Measurements from ENCODE around the gene AP3B1. TPM values are rescaled to one million over a fixed set of nuclear protein-coding genes. Genes with fewer than 3 reads are reported as not detected.

AP3B1 gene
- total RNA-seq, 1 donor from 2014 or later: 40.0 TPM

DNA sequence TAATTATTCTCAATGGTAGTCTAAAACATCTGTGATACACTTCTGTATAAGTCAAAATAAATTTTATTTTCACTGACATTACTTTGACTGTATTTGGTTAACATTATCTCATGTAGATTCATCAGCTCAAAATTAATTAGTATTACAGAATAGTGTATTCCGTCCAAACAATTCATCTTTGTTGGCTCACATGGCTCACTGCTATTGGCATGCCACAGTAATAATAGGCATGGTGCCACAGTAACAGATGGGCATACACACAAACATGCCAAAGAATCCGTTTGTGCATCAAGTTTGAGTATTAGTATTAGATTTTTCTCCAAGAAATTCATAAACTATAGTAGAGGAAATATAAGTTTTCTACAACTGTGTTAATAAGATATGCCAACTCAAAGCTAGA lies 14.2 kb downstream of the AP3B1 start:
- H3K4me1 ChIP-seq: no peaks in the 10 kb centered on the region
- TF ChIP-seq CTCF (IDR thresholded peaks at IDR 0.05): no peak
- intact Hi-C loops (cut with DNase I): no loop called here
- no peaks in the 10 kb centered on the region for H3K9me3 ChIP-seq
- H3K36me3 ChIP-seq: no peaks in the 10 kb centered on the region
- ATAC-seq (no peak), DNase-seq (no peak)
- H3K27ac ChIP-seq: no peak overlapping the region
- no peak overlapping the region for H3K4me3 ChIP-seq
- H3K27me3 ChIP-seq (ENCODE audit: low read depth): no peaks in the 10 kb centered on the region

DNA sequence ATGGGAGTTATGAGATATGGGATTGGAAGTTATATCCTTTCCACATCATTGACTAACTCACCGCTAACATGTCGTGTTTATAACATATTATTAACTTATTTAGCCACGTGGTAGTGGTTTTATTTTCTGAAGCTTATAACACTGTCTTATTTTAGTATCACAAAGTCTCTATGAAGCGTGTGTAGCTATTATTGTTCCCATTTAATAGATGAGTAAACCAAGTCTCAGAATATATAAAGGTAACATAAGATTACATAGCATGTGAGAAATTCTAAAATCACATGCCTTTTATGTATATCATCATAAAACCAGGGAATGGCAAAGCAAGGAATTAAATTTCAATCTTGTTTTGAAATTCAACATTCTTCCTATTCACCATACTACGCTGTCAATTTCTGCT lies 15.3 kb downstream of the AP3B1 start:
- ATAC-seq (no peak), DNase-seq (no peak)
- H3K27ac ChIP-seq: no peak overlapping the region
- H3K4me3 ChIP-seq: no peak overlapping the region
- no peaks in the 10 kb centered on the region for H3K36me3 ChIP-seq
- TF ChIP-seq CTCF (IDR thresholded peaks at IDR 0.05): no peak
- intact Hi-C loops (cut with DNase I): no loop called here
- no peaks in the 10 kb centered on the region for H3K27me3 ChIP-seq (ENCODE audit: low read depth)
- no peaks in the 10 kb centered on the region for H3K9me3 ChIP-seq
- no peaks in the 10 kb centered on the region for H3K4me1 ChIP-seq

- Histone ChIP-seq H3K36me3 (no peaks in the 10 kb centered on the region), H3K9me3 (no peaks in the 10 kb centered on the region), H3K4me3 (no peak overlapping the region), H3K27ac (no peak overlapping the region), H3K4me1 (no peaks in the 10 kb centered on the region), H3K27me3 (ENCODE audit: low read depth) (no peaks in the 10 kb centered on the region)
- intact Hi-C loops (cut with DNase I): no loop called here
- DNase-seq (no peak), ATAC-seq (no peak)
- TF ChIP-seq CTCF (IDR thresholded peaks at IDR 0.05): no peak
These were observed 16.8 kb downstream of the AP3B1 start for GRCh38 chr5:78277715-78278114.

DNA sequence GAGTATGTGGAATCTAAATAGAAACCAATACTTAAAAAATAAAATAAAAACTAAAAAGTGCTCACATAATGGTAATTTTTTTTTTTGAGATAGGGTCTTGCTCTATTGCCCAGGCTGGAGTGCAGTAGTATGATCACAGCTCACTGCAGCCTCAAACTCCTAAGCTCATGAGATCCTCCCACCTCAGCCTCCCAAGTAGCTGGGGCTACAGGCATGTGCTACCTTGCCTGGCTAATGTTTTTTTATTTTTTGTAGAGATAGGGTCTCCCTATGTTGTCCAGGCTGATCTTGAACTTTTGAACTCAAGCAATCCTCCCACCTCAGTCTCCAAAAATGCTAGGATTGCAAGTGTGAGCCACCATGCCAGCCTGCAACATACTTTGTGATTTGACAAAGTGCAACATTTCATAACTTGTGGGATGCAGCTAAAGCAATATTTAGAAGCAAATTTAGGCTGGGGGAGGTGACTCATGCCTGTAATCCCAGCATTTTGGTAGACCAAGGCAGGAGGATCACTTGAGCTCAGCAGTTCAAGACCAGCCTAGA lies 18.4 kb downstream of the AP3B1 start:
- no peaks in the 10 kb centered on the region for H3K36me3 ChIP-seq
- no peak overlapping the region for H3K27ac ChIP-seq
- H3K9me3 ChIP-seq: no peaks in the 10 kb centered on the region
- ATAC-seq: no peak
- no peak for DNase-seq
- intact Hi-C loops (cut with DNase I): no loop called here
- no peaks in the 10 kb centered on the region for H3K4me1 ChIP-seq
- no peaks in the 10 kb centered on the region for H3K27me3 ChIP-seq (ENCODE audit: low read depth)
- no peak for TF ChIP-seq CTCF (IDR thresholded peaks at IDR 0.05)
- no peak overlapping the region for H3K4me3 ChIP-seq

DNA sequence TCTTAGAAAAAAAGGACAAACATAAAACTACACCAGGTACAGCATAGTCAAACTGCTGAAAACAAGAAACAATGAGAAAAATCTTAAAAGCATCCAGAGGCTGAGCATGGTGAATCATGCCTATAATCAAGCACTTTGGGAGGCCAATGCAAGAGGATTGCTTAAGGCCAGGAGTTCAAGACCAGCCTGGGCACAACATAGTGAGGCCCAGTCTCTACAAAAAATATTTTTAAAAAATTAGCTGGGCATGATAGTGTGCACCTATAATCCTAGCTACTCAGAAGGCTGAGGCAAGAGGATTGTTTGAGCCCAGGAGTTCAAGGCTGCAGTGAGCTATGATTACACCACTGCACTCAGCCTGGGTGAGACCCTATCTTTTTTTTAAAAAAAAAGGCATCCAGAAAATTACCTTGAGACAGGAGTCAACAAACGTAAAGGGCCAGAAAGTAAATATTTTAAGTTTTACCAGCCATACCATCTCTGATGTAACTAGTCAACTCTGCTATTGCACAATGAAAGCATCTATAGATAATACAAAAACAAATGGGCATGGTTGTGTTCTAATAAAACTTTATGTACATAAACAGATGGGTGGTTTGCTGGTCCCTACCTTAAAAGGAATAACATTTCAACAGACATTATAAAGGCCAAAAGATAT lies 19.8 kb downstream of the AP3B1 start:
- Histone ChIP-seq H3K27me3 (ENCODE audit: low read depth) (no peaks in the 10 kb centered on the region), H3K9me3 (no peaks in the 10 kb centered on the region), H3K27ac (no peak overlapping the region), H3K4me1 (no peaks in the 10 kb centered on the region), H3K36me3 (no peaks in the 10 kb centered on the region), H3K4me3 (no peak overlapping the region)
- no peak for DNase-seq
- no peak for ATAC-seq
- TF ChIP-seq CTCF (IDR thresholded peaks at IDR 0.05): no peak
- intact Hi-C loops (cut with DNase I): no loop called here

Measured in lower lobe of right lung (tissue), 2 donors.